Liver (tissue), 9 donors: ENCODE measurements around the gene TCF25. TPM values are rescaled to one million over a fixed set of nuclear protein-coding genes. Genes with fewer than 3 reads are reported as not detected.

Experiments
- DNase-seq: peaks from one replicate; pipeline ENCODE4 v3.0.0-alpha.2; 2017; ENCODE audit warnings: low spot score
- H3K27ac ChIP-seq, 2 donors: one replicate each; pipeline ENCODE4 v1.7.0; 2013; ENCODE audit warnings: inconsistent platforms in 2 of 2, low read length in 2 of 2, control low read depth in 1 of 2, low read depth in 1 of 2, mild to moderate bottlenecking in 1 of 2
- H3K27me3 ChIP-seq, 4 donors: one replicate each; pipeline versions ENCODE4 v1.6.1 to v1.7.0; 2013; ENCODE audit warnings: low read length in 3 of 4, inconsistent platforms in 1 of 4, mild to moderate bottlenecking in 1 of 4, moderate library complexity in 1 of 4; ENCODE audit not compliant: control insufficient read depth in 4 of 4, insufficient read depth in 4 of 4
- H3K36me3 ChIP-seq, 4 donors: one replicate each; pipeline versions ENCODE4 v1.6.1 to v1.7.0; 2013; ENCODE audit warnings: low read length in 3 of 4, mild to moderate bottlenecking in 3 of 4, low read depth in 1 of 4, moderate library complexity in 1 of 4; ENCODE audit not compliant: control insufficient read depth in 4 of 4, insufficient read depth in 3 of 4
- H3K4me1 ChIP-seq, 4 donors: one replicate each; pipeline versions ENCODE4 v1.6.1 to v1.7.0; 2013; ENCODE audit warnings: low read length in 3 of 4, mild to moderate bottlenecking in 3 of 4, moderate library complexity in 1 of 4; ENCODE audit not compliant: control insufficient read depth in 4 of 4, insufficient read depth in 4 of 4
- H3K4me3 ChIP-seq, 3 donors: one replicate each; pipeline versions ENCODE4 v1.6.1 to v1.7.0; 2013; ENCODE audit warnings: low read length in 3 of 3, control low read depth in 1 of 3, low read depth in 1 of 3, mild to moderate bottlenecking in 1 of 3
- H3K9ac ChIP-seq, 2 donors: one replicate each; pipeline ENCODE4 v1.7.0; 2013; ENCODE audit warnings: low read length in 2 of 2, mild to moderate bottlenecking in 2 of 2, moderate library complexity in 2 of 2, control low read depth in 1 of 2, low read depth in 1 of 2
- H3K9me3 ChIP-seq, 4 donors: one replicate each; pipeline versions ENCODE4 v1.6.1 to v1.7.0; 2013; ENCODE audit warnings: low read length in 3 of 4; ENCODE audit not compliant: control insufficient read depth in 4 of 4
- ATF3 ChIP-seq: IDR thresholded peaks from 2 replicates; pipeline ENCODE4 v1.6.1; 2016; ENCODE audit warnings: antibody characterized with exemption
- FOXA1 ChIP-seq: IDR thresholded peaks from 2 replicates; pipeline ENCODE4 v1.6.1; 2016; ENCODE audit warnings: antibody characterized with exemption
- FOXA2 ChIP-seq: IDR thresholded peaks from 2 replicates; pipeline ENCODE4 v1.6.1; 2016; ENCODE audit warnings: antibody characterized with exemption
- GABPA ChIP-seq, 2 donors: IDR thresholded peaks in 1 of 2; conservative IDR thresholded peaks in 1 of 2; 2 replicates each; pipeline ENCODE4 v1.6.1; 2016; ENCODE audit warnings: antibody characterized with exemption in 2 of 2, mild to moderate bottlenecking in 1 of 2, moderate library complexity in 1 of 2
- HNF4A ChIP-seq, 2 donors: conservative IDR thresholded peaks; 2 replicates each; pipeline ENCODE4 v1.6.1; 2016; ENCODE audit warnings: antibody characterized with exemption in 2 of 2, mild to moderate bottlenecking in 2 of 2
- HNF4G ChIP-seq: IDR thresholded peaks from 2 replicates; pipeline ENCODE4 v1.6.1; 2016; ENCODE audit warnings: antibody characterized with exemption
- JUND ChIP-seq, 2 donors: IDR thresholded peaks; 2 replicates each; pipeline ENCODE4 v1.6.1; 2016; ENCODE audit warnings: antibody characterized with exemption in 2 of 2
- MAX ChIP-seq: IDR thresholded peaks from 2 replicates; pipeline ENCODE4 v1.6.1; 2016; ENCODE audit warnings: antibody characterized with exemption
- NR2F2 ChIP-seq: IDR thresholded peaks from 2 replicates; pipeline ENCODE4 v1.6.1; 2016; ENCODE audit warnings: antibody characterized with exemption
- RAD21 ChIP-seq, 2 donors: IDR thresholded peaks; 2 replicates each; pipeline ENCODE4 v1.6.1; 2016; ENCODE audit warnings: antibody characterized with exemption in 2 of 2, mild to moderate bottlenecking in 2 of 2
- RXRA ChIP-seq, 2 donors: IDR thresholded peaks; 2 replicates each; pipeline ENCODE4 v1.6.1; 2017 to 2018; ENCODE audit warnings: antibody characterized with exemption in 2 of 2, mild to moderate bottlenecking in 1 of 2
- SP1 ChIP-seq: IDR thresholded peaks from 2 replicates; pipeline ENCODE4 v1.6.1; 2018; ENCODE audit warnings: antibody characterized with exemption, mild to moderate bottlenecking
- TAF1 ChIP-seq: conservative IDR thresholded peaks from 2 replicates; pipeline ENCODE4 v1.6.1; 2016; ENCODE audit warnings: antibody characterized with exemption, mild to moderate bottlenecking
- YY1 ChIP-seq: IDR thresholded peaks from 2 replicates; pipeline ENCODE4 v1.6.1; 2016; ENCODE audit warnings: antibody characterized with exemption, mild to moderate bottlenecking
- ZBTB33 ChIP-seq: IDR thresholded peaks from 2 replicates; pipeline ENCODE4 v1.6.1; 2016; ENCODE audit warnings: antibody characterized with exemption
- WGBS: extraction: QIAGEN DNeasy Blood & Tissue Kit; methylation state at CpG from one replicate; pipeline ENCODE4 v1.1.7; 2013; 5-methylcytosine and 5-hydroxymethylcytosine counted together
- polyA plus RNA-seq, 2 donors: library from polyadenylated mRNA; stranded (reverse) in 1 of 2; unstranded in 1 of 2; fragments of 200-250 nt in 1 of 2; fragments of >200 nt in 1 of 2; fragmentation: Nextera tagmentation in 1 of 2; extraction: Ambion mirVana in 1 of 2; gene quantifications; one replicate each; pipeline versions ENCODE4 v1.2.1 to v1.2.3, GENCODE V29; 2013 to 2015
- total RNA-seq, 2 donors: library from RNA; depleted of rRNA; stranded (reverse); fragments of >200 nt; gene quantifications; one replicate each; pipeline ENCODE4 v1.2.3, GENCODE V29; 2014
- TF ChIP-seq, protein P1 (sequence below): fragments of 150-350 bp; IDR thresholded peaks from 2 replicates; pipeline ENCODE4 v1.5.1; 2017; ENCODE audit warnings: improper control_type of control experiment, low read depth, low read length; ENCODE audit not compliant: missing input control
- TF ChIP-seq, protein P2 (sequence below): IDR thresholded peaks from 2 replicates; pipeline ENCODE4 v1.6.1; 2016; ENCODE audit warnings: antibody characterized with exemption, mild to moderate bottlenecking
- donor health status: healthy.
- donor health status: healthy.
- donor health status: healthy.
- donor health status: healthy.
- donor health status: healthy.

TCF25 gene
- total and polyA plus RNA-seq, 4 donors, result 59.6 to 98.8 (median 76.8) TPM

GRCh38 chr16:89847051-89847939, 26.1 kb upstream of the TCF25 start:
- no peak for TF ChIP-seq TAF1
- no peak for TF ChIP-seq ATF3
- TF ChIP-seq FOXA1, result no peak
- no peak for TF ChIP-seq SP1
- no peak for TF ChIP-seq RXRA (IDR thresholded peaks at IDR 0.05)
- TF ChIP-seq GABPA (IDR thresholded peaks at IDR 0.05 in 1 of 2, conservative IDR thresholded peaks at IDR 0.05 in 1 of 2), result no peak
- TF ChIP-seq RAD21 (IDR thresholded peaks at IDR 0.05), result no peak
- TF ChIP-seq JUND (IDR thresholded peaks at IDR 0.05), result no peak
- TF ChIP-seq MAX, result no peak
- Histone ChIP-seq H3K27ac (no peak overlapping the region), H3K9ac (no peak overlapping the region), H3K4me1 (no peaks in the 10 kb centered on the region), H3K4me3 (no peak overlapping the region), H3K9me3 (no peaks in the 10 kb centered on the region), H3K36me3 (peaks cover 0 to 3% (median 0%) of the 10 kb centered on the region in 4 donors), H3K27me3 (no peaks in the 10 kb centered on the region)
- 74% methylated on average over 26 of the region's 26 CpGs for WGBS
- no peak for DNase-seq

DNA sequence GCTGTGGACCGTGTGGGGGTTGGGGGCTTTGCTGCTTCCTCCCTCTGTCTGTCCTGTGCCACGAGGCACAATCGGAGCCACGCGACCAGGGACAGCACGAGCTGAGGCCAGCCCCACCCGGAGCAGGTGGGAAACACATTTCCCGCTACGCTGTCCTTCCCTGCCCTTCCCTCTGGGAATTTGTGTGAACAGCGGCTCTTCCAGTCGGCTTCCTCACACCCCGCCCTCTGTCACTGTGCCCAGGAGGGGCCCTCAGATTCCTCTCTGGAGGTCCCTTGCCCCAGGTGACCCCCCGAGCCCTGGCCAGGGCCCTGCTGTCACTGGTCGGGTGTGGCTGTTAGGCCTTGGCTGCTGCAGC, 25.5 kb upstream of the TCF25 start:
- Histone ChIP-seq H3K4me1 (no peaks in the 10 kb centered on the region), H3K27ac (no peak overlapping the region), H3K27me3 (no peaks in the 10 kb centered on the region), H3K36me3 (peaks cover 0 to 3% (median 0%) of the 10 kb centered on the region in 4 donors), H3K9ac (no peak overlapping the region), H3K9me3 (no peaks in the 10 kb centered on the region), H3K4me3 (no peak overlapping the region)
- DNase-seq, result no peak
- TF ChIP-seq RXRA (IDR thresholded peaks at IDR 0.05), result no peak
- TF ChIP-seq MAX, result no peak
- TF ChIP-seq FOXA1, result no peak
- WGBS, result 82% methylated on average over 14 of the region's 14 CpGs

DNA sequence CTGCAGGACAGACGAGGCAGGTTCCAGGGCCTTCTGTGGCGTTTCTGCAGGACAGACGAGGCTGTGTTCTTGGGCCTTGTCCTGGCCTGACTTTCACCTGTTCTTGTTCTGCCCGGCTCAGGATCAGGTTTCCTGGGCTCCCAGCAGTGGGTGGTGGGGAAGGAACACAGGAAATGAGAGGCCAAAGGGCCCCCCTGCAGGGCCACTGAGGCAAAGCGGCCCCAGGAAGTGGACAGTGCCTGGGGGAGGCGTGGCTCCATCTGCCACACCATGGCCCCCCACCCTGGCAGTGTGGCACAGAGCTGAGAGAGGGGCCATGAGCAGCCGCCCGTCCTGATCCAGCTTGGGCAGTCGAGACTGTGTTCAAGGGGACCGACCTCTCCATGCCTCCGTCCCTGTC, 24.4 kb upstream of the TCF25 start:
- Histone ChIP-seq H3K27ac (no peak overlapping the region), H3K36me3 (peaks cover 0 to 3% (median 0%) of the 10 kb centered on the region in 4 donors), H3K4me1 (peaks cover 0 to 7% (median 6%) of the 10 kb centered on the region in 4 donors), H3K4me3 (no peak overlapping the region), H3K27me3 (no peaks in the 10 kb centered on the region), H3K9ac (no peak overlapping the region), H3K9me3 (no peaks in the 10 kb centered on the region)
- WGBS, result 92% methylated on average over 11 of the region's 11 CpGs
- DNase-seq, result no peak
- no peak for TF ChIP-seq HNF4G
- no peak for TF ChIP-seq ZBTB33
- TF ChIP-seq MAX, result no peak
- TF ChIP-seq RAD21 (IDR thresholded peaks at IDR 0.05), result no peak
- no peak for TF ChIP-seq GABPA (IDR thresholded peaks at IDR 0.05 in 1 of 2, conservative IDR thresholded peaks at IDR 0.05 in 1 of 2)
- TF ChIP-seq ATF3, result no peak
- TF ChIP-seq, protein P1, sequence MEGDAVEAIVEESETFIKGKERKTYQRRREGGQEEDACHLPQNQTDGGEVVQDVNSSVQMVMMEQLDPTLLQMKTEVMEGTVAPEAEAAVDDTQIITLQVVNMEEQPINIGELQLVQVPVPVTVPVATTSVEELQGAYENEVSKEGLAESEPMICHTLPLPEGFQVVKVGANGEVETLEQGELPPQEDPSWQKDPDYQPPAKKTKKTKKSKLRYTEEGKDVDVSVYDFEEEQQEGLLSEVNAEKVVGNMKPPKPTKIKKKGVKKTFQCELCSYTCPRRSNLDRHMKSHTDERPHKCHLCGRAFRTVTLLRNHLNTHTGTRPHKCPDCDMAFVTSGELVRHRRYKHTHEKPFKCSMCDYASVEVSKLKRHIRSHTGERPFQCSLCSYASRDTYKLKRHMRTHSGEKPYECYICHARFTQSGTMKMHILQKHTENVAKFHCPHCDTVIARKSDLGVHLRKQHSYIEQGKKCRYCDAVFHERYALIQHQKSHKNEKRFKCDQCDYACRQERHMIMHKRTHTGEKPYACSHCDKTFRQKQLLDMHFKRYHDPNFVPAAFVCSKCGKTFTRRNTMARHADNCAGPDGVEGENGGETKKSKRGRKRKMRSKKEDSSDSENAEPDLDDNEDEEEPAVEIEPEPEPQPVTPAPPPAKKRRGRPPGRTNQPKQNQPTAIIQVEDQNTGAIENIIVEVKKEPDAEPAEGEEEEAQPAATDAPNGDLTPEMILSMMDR, result no peak
- no peak for TF ChIP-seq HNF4A (conservative IDR thresholded peaks at IDR 0.05)
- no peak for TF ChIP-seq FOXA2
- no peak for TF ChIP-seq FOXA1
- TF ChIP-seq JUND (IDR thresholded peaks at IDR 0.05), result no peak
- no peak for TF ChIP-seq NR2F2
- TF ChIP-seq, protein P2, sequence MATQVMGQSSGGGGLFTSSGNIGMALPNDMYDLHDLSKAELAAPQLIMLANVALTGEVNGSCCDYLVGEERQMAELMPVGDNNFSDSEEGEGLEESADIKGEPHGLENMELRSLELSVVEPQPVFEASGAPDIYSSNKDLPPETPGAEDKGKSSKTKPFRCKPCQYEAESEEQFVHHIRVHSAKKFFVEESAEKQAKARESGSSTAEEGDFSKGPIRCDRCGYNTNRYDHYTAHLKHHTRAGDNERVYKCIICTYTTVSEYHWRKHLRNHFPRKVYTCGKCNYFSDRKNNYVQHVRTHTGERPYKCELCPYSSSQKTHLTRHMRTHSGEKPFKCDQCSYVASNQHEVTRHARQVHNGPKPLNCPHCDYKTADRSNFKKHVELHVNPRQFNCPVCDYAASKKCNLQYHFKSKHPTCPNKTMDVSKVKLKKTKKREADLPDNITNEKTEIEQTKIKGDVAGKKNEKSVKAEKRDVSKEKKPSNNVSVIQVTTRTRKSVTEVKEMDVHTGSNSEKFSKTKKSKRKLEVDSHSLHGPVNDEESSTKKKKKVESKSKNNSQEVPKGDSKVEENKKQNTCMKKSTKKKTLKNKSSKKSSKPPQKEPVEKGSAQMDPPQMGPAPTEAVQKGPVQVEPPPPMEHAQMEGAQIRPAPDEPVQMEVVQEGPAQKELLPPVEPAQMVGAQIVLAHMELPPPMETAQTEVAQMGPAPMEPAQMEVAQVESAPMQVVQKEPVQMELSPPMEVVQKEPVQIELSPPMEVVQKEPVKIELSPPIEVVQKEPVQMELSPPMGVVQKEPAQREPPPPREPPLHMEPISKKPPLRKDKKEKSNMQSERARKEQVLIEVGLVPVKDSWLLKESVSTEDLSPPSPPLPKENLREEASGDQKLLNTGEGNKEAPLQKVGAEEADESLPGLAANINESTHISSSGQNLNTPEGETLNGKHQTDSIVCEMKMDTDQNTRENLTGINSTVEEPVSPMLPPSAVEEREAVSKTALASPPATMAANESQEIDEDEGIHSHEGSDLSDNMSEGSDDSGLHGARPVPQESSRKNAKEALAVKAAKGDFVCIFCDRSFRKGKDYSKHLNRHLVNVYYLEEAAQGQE, result no peak
- no peak for TF ChIP-seq SP1
- no peak for TF ChIP-seq YY1
